GM19452 (cell line): ENCODE results near the gene MYPOP.
"Not testable (repeated sequence)": the region's sequence is repeated elsewhere in the genome, so short reads cannot be mapped to it uniquely, and the experiment has no call there.

Experiments used
- ATAC-seq: cut with Tn5 transposase; IDR thresholded peaks from one replicate; pipeline ENCODE4 v1.9.1; 2021; ENCODE audit not compliant: unreplicated experiment

Gene MYPOP

DNA sequence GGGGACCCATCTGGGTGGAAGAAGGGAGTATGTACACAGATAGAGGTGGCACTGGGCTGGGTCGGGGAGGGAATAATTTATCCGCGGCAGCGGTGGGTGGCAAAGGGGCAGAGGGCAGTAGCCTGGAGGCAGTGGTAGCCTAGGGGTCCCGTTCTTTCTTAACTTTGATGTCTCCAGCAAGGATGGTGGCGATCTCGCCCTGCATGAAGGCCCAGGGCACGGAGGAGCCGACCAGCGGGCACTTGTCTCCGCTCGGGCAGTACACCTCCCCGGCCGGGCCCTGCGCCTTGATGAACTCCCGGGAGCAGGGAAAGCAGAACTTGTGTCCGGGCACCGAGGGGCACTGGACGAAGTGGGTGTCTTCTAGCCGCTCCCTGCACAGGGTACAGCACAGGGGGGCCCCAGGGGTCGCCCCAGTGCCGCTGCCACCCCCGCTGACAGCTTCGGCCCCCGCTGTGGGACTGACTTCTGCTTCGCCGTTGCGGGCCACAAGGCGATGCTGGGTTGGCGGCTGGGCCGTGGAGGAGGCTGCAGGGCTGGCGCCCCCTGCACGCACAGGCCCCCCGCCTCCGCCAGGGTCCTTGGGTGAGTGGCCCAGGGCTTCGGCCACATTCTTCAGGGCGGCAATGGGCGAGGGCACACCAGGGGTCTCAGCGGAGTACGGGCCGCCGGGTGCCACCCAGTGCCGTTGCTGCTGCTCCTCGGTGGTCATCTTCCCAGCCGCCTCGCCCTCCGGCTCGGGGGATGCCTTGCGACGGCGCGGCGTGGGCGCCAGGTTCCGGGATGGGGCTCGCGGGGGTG lies 18.3 kb downstream of the MYPOP start:
- ATAC-seq: no peak

GRCh38 chr19:45883586-45883880 lies 18.9 kb downstream of the MYPOP start:
- no peak for ATAC-seq

GRCh38 chr19:45882652-45883585 lies 19.5 kb downstream of the MYPOP start:
- ATAC-seq: no peak

GRCh38 chr19:45881909-45882528 lies 20.4 kb downstream of the MYPOP start:
- no peak for ATAC-seq

DNA sequence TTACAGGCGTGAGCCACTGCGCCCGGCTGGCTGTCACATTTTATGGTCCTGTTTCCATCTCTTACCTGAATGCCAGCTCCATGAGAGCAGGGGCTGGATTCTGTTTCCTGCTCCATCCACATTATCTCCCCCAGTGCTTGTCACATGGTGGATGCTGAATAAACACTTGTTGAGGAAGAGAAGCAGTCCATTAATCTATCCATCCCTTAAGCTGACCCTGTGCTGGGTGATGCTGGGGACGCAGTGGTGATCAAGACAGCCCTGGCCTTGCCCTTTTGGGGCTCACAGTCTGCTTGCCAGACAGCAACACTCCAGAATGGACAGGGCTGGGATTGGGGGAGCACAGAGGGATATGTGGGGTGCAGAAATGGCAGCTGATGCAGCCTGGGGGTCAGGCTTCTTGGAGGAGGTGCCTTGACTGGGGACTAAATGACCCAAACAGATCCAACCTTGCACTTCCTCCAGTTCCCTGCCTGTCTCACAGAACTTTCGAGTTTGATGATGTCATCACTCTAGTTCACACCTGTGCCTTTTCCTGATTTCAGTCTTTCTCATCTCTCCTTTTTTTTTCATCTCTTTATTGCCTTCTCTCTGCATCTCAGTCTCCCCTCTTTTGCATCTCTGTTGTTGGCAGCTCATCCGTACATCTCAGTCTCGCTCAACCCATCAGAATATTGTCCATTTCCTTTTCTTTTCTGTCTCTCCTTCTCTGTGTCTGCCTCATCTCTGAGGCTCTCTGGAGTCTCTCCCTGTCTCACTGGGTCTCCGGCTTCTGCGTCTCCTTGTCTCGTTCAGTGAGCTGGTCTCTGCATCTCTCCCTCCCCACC lies 21.1 kb downstream of the MYPOP start:
- no peak for ATAC-seq

GRCh38 chr19:45879971-45880370 lies 22.4 kb downstream of the MYPOP start:
- no peak for ATAC-seq

GRCh38 chr19:45879055-45879454 lies 23.4 kb downstream of the MYPOP start:
- no peak for ATAC-seq

DNA sequence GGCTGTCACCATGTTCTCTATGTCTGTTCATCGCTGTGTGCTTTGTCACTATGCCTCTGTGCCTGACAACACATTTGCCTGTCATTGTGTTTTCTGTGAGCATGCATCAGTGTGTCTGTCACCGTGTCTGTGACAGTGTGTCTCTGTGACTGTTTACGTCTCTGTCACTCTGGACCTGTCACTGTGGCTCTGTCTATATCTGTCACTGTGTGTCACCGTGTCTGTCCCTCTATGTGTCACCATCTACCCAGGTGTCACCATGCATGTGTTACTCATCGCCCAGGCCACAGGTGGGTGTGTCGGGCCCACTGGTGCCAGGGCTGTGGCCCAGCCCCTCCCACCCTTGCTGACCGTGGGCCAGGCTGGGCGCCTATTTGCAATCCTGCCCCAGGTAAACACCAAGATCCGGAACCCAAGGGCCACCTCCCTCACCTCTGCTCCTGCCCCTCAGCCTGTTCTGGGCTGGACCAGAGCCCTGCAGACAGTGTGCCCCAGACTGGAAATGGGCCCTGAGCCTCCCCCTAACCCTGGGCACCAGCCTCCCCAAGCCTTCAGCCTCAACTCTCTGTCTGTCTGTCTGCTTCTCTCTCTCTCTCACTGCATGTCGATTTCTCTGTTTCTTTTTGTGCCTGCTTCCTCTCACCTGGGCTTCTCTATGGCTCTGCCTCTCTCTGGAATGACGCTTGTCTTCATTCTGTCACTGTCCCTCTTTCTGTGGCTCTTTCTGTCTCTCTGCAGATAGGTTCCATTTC lies 24.2 kb downstream of the MYPOP start:
- ATAC-seq: no peak

GRCh38 chr19:45876411-45877197 lies 25.8 kb downstream of the MYPOP start:
- no peak for ATAC-seq

DNA sequence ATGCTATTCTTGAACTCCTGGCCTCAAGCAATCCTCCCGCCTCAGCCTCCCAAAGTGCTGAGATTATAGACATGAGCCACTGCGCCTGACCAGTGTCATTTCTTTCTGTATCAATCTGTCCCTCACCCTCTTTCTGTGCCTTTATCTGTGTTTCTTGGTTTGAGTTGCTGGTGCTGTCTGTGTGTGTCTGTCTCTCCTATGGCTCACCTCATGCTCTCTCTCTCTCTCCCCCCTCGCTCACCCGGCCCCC lies 26.3 kb downstream of the MYPOP start:
- no peak for ATAC-seq

- no peak for ATAC-seq
These were observed 27.8 kb downstream of the MYPOP start for GRCh38 chr19:45874620-45874966.

DNA sequence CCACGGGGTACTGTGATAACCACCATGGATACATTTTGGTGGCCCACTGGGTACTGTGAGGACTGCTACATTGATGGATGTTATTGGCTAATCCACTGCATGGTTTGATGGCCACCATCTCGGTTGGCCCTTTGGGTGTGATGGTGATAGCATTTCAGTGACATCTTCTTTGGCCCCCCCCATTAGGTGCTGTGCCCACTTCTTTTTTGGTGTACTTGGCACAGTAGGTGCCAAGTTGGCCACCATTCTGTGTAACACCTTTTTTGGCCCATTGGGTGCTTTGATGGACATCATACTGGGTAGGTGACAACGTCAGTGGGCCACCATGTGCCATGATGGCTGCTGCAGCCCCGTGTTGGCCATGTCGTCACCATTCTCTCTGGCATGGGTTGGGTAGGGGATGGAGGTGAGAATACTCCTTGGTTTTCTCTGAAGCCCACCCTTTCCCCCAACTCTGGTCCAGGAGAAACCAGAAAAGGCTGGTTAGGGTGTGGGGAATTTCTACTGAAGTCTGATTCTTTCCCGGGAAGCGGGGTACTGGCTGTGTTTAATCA lies 29.1 kb downstream of the MYPOP start:
- ATAC-seq: no peak

DNA sequence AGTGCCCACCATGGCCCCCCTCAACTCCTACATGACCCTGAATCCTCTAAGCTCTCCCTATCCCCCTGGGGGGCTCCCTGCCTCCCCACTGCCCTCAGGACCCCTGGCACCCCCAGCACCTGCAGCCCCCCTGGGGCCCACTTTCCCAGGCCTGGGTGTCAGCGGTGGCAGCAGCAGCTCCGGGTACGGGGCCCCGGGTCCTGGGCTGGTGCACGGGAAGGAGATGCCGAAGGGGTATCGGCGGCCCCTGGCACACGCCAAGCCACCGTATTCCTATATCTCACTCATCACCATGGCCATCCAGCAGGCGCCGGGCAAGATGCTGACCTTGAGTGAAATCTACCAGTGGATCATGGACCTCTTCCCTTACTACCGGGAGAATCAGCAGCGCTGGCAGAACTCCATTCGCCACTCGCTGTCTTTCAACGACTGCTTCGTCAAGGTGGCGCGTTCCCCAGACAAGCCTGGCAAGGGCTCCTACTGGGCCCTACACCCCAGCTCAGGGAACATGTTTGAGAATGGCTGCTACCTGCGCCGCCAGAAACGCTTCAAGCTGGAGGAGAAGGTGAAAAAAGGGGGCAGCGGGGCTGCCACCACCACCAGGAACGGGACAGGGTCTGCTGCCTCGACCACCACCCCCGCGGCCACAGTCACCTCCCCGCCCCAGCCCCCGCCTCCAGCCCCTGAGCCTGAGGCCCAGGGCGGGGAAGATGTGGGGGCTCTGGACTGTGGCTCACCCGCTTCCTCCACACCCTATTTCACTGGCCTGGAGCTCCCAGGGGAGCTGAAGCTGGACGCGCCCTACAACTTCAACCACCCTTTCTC lies 30.1 kb downstream of the MYPOP start:
- ATAC-seq: no peak

DNA sequence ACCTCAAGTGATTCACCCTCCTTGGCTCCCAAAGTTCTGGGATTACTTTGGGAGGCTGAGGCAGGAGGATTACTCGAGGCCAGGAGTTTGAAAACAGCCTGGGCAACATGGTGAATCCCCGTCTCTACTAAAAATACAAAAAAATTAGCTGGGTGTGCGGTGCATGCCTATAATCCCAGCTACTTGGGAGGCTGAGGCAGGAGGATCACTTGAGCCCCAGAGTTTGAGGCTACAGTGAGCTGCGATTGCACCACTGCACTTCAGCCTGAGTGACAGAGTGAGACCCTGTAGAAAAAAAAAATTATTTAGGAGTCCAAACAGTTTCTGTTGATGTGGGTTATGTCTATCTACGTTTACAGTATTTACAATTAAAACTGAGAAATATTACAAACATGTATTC lies 31.6 kb downstream of the MYPOP start:
- no peak for ATAC-seq

DNA sequence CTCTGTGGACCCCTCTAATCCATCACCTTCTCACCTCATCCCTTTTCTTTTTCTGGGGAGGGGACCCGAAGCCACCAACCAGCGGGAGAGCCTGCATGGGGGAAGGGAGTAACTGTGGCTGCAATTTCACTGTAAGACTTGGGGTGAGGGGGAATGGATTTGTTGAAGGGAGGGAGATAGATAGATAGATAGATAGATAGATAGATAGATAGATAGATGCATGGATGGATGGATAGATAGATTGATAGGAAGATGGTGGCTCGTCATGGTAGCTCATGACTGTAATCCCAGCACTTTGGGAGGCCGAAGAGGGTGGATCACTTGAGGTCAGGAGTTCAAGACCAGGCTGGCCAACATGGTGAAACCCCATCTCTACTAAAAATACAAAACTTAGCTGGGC lies 35.2 kb downstream of the MYPOP start:
- ATAC-seq: not testable (repeated sequence)

GRCh38 chr19:45866400-45867176 lies 35.8 kb downstream of the MYPOP start:
- ATAC-seq: no peak

- no peak for ATAC-seq
These were observed 37.0 kb downstream of the MYPOP start for GRCh38 chr19:45865269-45865948.
